HG02970 (cell line): ENCODE results near the gene CDH15.
"Not testable (repeated sequence)": the region's sequence is repeated elsewhere in the genome, so short reads cannot be mapped to it uniquely, and the experiment has no call there.

ENCODE experiments used
- ATAC-seq: cut with Tn5 transposase; IDR thresholded peaks from one replicate; pipeline ENCODE4 v1.9.1; 2021; ENCODE audit warnings: mild to moderate bottlenecking, moderate library complexity, moderate number of reproducible peaks; ENCODE audit not compliant: unreplicated experiment, low FRiP score

Gene CDH15

GRCh38 chr16:89155851-89156739 is 15.5 kb upstream of the CDH15 start:
- ATAC-seq = no peak

- no peak for ATAC-seq
Measured at GRCh38 chr16:89156740-89157645, 14.6 kb upstream of the CDH15 start.

- ATAC-seq = no peak
Measured at GRCh38 chr16:89157778-89158177, 13.8 kb upstream of the CDH15 start.

- no peak for ATAC-seq
Measured at GRCh38 chr16:89159066-89159849, 12.3 kb upstream of the CDH15 start.

- ATAC-seq = no peak
Measured at GRCh38 chr16:89159850-89160354, 11.6 kb upstream of the CDH15 start.

- no peak for ATAC-seq
Measured at GRCh38 chr16:89160977-89161701, 10.4 kb upstream of the CDH15 start.

GRCh38 chr16:89161763-89162713 is 9.5 kb upstream of the CDH15 start:
- no peak for ATAC-seq

GRCh38 chr16:89163297-89163696 is 8.3 kb upstream of the CDH15 start:
- no peak for ATAC-seq

GRCh38 chr16:89164436-89164835 is 7.1 kb upstream of the CDH15 start:
- no peak for ATAC-seq

GRCh38 chr16:89164847-89165680 is 6.5 kb upstream of the CDH15 start:
- no peak for ATAC-seq

GRCh38 chr16:89165681-89165979 is 5.9 kb upstream of the CDH15 start:
- not testable (repeated sequence) for ATAC-seq

GRCh38 chr16:89166696-89167424 is 4.7 kb upstream of the CDH15 start:
- no peak for ATAC-seq

GRCh38 chr16:89167425-89167941 is 4.1 kb upstream of the CDH15 start:
- ATAC-seq = no peak

GRCh38 chr16:89168381-89169189 is 3.0 kb upstream of the CDH15 start:
- ATAC-seq = no peak

- ATAC-seq = no peak
Measured at GRCh38 chr16:89169778-89170177, 1.8 kb upstream of the CDH15 start.
